ENCODE results near the gene ZNF625. TPM values are rescaled to one million over a fixed set of nuclear protein-coding genes. Genes with fewer than 3 reads are reported as not detected.

Gene ZNF625
- total RNA-seq, 1 experiment from 2014 or later = 7.9 TPM

DNA sequence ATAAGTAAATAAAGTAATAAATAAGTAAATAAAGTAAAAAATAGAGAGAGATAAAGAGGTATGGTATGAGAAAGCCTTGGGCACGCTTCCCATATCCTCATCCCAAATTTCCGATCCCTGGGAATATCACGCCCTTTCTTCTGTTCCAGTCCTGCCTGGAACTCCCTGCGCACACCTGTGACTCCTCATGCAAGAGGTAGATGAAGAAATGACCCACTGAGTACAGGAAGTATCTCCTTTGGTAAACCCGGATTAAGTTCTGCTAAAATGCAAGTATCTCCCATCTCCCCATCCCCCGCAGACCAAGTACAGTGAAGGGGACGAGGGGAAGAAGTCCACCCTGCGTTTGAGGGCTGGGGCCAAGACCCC, 6.0 kb upstream of the ZNF625 start:
- peak overlapping the region; percentile 71 to 85 for H3K4me3 ChIP-seq (ENCODE audit: low read depth in 2 of 2, low read length in 2 of 2)
- H3K9me3 ChIP-seq (ENCODE audit: control insufficient read depth, insufficient read depth, low read depth, low read length) = no peaks in the 10 kb centered on the region
- no peaks in the 10 kb centered on the region for H3K27me3 ChIP-seq (ENCODE audit: control insufficient read depth, insufficient read depth, low read length)
- POLR2A ChIA-PET = interaction anchor here (0.6 kb wide), 1 partner anchor 76 kb away, joined by 10 read pairs; no protein-coding TSS in a partner anchor
- H3K27ac ChIP-seq (ENCODE audit: low read length) = no peak overlapping the region; the same call in 1 of the 2 replicates
- TF ChIP-seq, protein P1, sequence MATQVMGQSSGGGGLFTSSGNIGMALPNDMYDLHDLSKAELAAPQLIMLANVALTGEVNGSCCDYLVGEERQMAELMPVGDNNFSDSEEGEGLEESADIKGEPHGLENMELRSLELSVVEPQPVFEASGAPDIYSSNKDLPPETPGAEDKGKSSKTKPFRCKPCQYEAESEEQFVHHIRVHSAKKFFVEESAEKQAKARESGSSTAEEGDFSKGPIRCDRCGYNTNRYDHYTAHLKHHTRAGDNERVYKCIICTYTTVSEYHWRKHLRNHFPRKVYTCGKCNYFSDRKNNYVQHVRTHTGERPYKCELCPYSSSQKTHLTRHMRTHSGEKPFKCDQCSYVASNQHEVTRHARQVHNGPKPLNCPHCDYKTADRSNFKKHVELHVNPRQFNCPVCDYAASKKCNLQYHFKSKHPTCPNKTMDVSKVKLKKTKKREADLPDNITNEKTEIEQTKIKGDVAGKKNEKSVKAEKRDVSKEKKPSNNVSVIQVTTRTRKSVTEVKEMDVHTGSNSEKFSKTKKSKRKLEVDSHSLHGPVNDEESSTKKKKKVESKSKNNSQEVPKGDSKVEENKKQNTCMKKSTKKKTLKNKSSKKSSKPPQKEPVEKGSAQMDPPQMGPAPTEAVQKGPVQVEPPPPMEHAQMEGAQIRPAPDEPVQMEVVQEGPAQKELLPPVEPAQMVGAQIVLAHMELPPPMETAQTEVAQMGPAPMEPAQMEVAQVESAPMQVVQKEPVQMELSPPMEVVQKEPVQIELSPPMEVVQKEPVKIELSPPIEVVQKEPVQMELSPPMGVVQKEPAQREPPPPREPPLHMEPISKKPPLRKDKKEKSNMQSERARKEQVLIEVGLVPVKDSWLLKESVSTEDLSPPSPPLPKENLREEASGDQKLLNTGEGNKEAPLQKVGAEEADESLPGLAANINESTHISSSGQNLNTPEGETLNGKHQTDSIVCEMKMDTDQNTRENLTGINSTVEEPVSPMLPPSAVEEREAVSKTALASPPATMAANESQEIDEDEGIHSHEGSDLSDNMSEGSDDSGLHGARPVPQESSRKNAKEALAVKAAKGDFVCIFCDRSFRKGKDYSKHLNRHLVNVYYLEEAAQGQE (IDR thresholded peaks at IDR 0.05; ENCODE audit: insufficient read depth in 1 of 2, low read depth in 2 of 2, low read length in 1 of 2) = no peak
- no peak for TF ChIP-seq TCF7L2 (IDR thresholded peaks at IDR 0.05; ENCODE audit: low read depth, low read length)
- no peak for TF ChIP-seq SIN3A (IDR thresholded peaks at IDR 0.05; ENCODE audit: borderline replicate concordance, insufficient read depth, low read depth, low read length)
- TF ChIP-seq, protein P2, sequence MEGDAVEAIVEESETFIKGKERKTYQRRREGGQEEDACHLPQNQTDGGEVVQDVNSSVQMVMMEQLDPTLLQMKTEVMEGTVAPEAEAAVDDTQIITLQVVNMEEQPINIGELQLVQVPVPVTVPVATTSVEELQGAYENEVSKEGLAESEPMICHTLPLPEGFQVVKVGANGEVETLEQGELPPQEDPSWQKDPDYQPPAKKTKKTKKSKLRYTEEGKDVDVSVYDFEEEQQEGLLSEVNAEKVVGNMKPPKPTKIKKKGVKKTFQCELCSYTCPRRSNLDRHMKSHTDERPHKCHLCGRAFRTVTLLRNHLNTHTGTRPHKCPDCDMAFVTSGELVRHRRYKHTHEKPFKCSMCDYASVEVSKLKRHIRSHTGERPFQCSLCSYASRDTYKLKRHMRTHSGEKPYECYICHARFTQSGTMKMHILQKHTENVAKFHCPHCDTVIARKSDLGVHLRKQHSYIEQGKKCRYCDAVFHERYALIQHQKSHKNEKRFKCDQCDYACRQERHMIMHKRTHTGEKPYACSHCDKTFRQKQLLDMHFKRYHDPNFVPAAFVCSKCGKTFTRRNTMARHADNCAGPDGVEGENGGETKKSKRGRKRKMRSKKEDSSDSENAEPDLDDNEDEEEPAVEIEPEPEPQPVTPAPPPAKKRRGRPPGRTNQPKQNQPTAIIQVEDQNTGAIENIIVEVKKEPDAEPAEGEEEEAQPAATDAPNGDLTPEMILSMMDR (IDR thresholded peaks at IDR 0.05) = no peak
- no peak for TF ChIP-seq POLR2AphosphoS5 (IDR thresholded peaks at IDR 0.05; ENCODE audit: low read depth, low read length)
- BruUV-seq (replicated peaks) = no TSS peak
- no peaks in the 10 kb centered on the region for H3K36me3 ChIP-seq (ENCODE audit: control insufficient read depth, insufficient read depth, low read length)
- ATAC-seq (no peak), DNase-seq (ENCODE audit: low read depth, low spot score) (no peak)
- in situ Hi-C loops (cut with HindIII; ENCODE audit: low pct_unique_long_range_greater_than_20kb, low sequenced_read_pairs) (no loop called here), intact Hi-C loops (cut with micrococcal nuclease; ENCODE audit: unreplicated experiment) (no loop called here)
- CTCF ChIA-PET = interaction anchor here (0.6 kb wide), 1 partner anchor 12 kb away, joined by 7 read pairs; no protein-coding TSS in a partner anchor
- H3K4me1 ChIP-seq (ENCODE audit: control insufficient read depth, insufficient read depth, low read length) = no peaks in the 10 kb centered on the region

DNA sequence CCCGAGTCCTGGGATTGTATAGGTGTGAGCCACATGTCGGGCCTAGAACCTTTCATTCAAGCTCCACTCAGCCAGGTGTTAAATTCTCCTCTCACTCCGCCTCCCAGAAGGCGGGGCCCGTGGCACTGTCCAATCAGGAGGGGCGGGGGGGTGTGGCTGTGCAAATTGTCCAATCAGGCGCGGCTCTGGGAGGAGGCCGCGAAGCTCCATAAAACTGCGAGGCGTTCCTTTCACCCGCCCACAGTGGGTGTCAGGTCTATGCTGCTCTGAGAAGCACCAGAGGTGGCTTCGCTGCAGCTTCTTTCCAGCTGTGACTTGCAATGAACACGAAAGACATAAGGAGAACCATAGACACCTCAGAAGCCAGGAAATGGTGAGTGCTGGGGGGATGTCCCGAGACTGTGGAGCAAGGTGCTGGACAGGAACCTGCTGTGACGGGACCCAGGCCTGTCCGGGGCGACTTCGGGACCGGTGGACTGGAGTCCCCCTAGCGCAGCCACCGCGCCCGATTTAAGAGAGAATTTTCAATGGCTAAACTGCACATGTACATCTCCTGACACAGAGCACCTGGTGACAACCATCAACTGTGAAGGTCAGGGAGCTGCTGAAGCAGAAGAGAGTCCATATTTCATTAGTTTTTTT, 3.4 kb upstream of the ZNF625 start:
- Histone ChIP-seq H3K4me3 (ENCODE audit: low read depth in 2 of 2, low read length in 2 of 2) (no peak overlapping the region), H3K27me3 (ENCODE audit: control insufficient read depth, insufficient read depth, low read length) (no peaks in the 10 kb centered on the region), H3K9me3 (ENCODE audit: control insufficient read depth, insufficient read depth, low read depth, low read length) (no peaks in the 10 kb centered on the region), H3K27ac (ENCODE audit: low read length) (no peak overlapping the region), H3K4me1 (ENCODE audit: control insufficient read depth, insufficient read depth, low read length) (no peaks in the 10 kb centered on the region), H3K36me3 (ENCODE audit: control insufficient read depth, insufficient read depth, low read length) (no peaks in the 10 kb centered on the region)
- TF ChIP-seq SIN3A (IDR thresholded peaks at IDR 0.05; ENCODE audit: borderline replicate concordance, insufficient read depth, low read depth, low read length) (no peak), POLR2AphosphoS5 (IDR thresholded peaks at IDR 0.05; ENCODE audit: low read depth, low read length) (no peak), TCF7L2 (IDR thresholded peaks at IDR 0.05; ENCODE audit: low read depth, low read length) (no peak)
- TF ChIP-seq, protein P1 (IDR thresholded peaks at IDR 0.05; ENCODE audit: insufficient read depth in 1 of 2, low read depth in 2 of 2, low read length in 1 of 2) = no peak
- TF ChIP-seq, protein P2 (IDR thresholded peaks at IDR 0.05) = no peak
- DNase-seq (ENCODE audit: low read depth, low spot score) = no peak
- BruUV-seq (replicated peaks) = no TSS peak
- in situ Hi-C loops (cut with HindIII; ENCODE audit: low pct_unique_long_range_greater_than_20kb, low sequenced_read_pairs) = no loop called here
- POLR2A ChIA-PET = no interaction called here
- CTCF ChIA-PET = no interaction called here
- intact Hi-C loops (cut with micrococcal nuclease; ENCODE audit: unreplicated experiment) = no loop called here
- ATAC-seq = no peak

All from Panc1 (cell line).